Ishikawa (cell line): ENCODE data around the gene C6orf89.

Source experiments
- CEBPB ChIP-seq: IDR thresholded peaks from 2 replicates; pipeline ENCODE4 v1.6.1; 2012
- CREB1 ChIP-seq: IDR thresholded peaks from 2 replicates; pipeline ENCODE4 v1.6.1; 2012; ENCODE audit warnings: low read depth
- EGR1 ChIP-seq: IDR thresholded peaks from 2 replicates; pipeline ENCODE4 v1.6.1; 2012
- EP300 ChIP-seq: IDR thresholded peaks from 2 replicates; pipeline ENCODE4 v1.6.1; 2012; ENCODE audit warnings: borderline replicate concordance
- FOXM1 ChIP-seq: IDR thresholded peaks from 2 replicates; pipeline ENCODE4 v1.6.1; 2012; ENCODE audit warnings: low read depth, borderline replicate concordance
- MAX ChIP-seq: IDR thresholded peaks from 2 replicates; pipeline ENCODE4 v1.6.1; 2012
- NFIC ChIP-seq: IDR thresholded peaks from 2 replicates; pipeline ENCODE4 v1.6.1; 2012
- RAD21 ChIP-seq: IDR thresholded peaks from 2 replicates; pipeline ENCODE4 v1.6.1; 2012; ENCODE audit warnings: low read depth
- REST ChIP-seq: IDR thresholded peaks from 2 replicates; pipeline ENCODE4 v1.6.1; 2012; ENCODE audit warnings: low read depth, mild to moderate bottlenecking
- TAF1 ChIP-seq: IDR thresholded peaks from 2 replicates; pipeline ENCODE4 v1.6.1; 2012; ENCODE audit warnings: low read depth, mild to moderate bottlenecking
- TCF12 ChIP-seq: IDR thresholded peaks from 2 replicates; pipeline ENCODE4 v1.6.1; 2012; ENCODE audit warnings: low read depth
- TEAD4 ChIP-seq: IDR thresholded peaks from 2 replicates; pipeline ENCODE4 v1.6.1; 2012
- YY1 ChIP-seq: IDR thresholded peaks from 2 replicates; pipeline ENCODE4 v1.6.1; 2012; ENCODE audit warnings: low read depth
- ZBTB7A ChIP-seq: IDR thresholded peaks from 2 replicates; pipeline ENCODE4 v1.6.1; 2012; ENCODE audit warnings: low read depth
- TF ChIP-seq, protein P1 (sequence below): IDR thresholded peaks from 2 replicates; pipeline ENCODE4 v1.6.1; 2012

The C6orf89 gene

DNA sequence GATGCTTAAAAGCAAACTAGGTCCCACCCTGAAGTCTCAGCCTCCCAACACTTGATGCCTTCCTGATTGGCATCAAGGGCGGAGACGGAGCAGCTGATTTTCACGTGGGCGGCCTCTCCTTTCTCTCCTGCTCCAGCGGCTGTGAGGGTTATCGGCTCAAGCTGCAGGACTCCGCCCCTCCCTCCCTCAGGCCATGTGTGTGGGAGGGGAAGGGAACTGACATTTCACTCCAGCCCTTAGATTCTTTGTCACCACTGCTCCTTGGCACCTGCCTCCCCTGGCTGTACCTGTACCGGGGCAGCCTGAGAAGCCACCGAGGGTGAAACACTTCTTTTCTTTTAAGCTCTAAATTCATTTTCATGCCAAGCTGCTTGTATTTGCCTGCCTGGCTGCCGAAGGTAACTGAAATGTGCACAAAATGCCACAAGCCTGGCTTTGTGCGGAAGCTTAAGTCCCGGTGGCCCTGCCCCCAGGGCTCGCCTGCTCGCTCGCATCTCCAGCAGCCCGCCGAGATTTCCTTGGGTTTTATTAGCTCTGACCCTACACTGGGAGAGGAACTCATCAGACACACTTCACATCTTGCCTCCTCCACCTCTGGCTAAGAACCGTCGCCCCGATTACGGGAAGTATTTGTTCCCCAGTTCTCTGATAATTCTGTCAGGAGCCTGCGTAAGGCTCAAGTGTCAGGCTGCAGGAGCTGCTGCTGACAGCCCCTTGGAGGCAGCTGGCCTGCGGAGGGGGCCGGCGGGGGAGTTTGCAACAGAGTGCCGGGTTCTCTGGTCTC is 36.9 kb upstream of the C6orf89 start:
- TF ChIP-seq NFIC (no peak), EGR1 (peak; percentile 40; the same call in 1 of the 2 replicates), MAX (peak; percentile 41; the same call in 1 of the 2 replicates)

- TF ChIP-seq MAX (no peak), TCF12 (no peak), FOXM1 (no peak), EGR1 (no peak), CREB1 (no peak), CEBPB (no peak), TEAD4 (no peak)
These were observed 35.7 kb upstream of the C6orf89 start for GRCh38 chr6:36850021-36850420.

DNA sequence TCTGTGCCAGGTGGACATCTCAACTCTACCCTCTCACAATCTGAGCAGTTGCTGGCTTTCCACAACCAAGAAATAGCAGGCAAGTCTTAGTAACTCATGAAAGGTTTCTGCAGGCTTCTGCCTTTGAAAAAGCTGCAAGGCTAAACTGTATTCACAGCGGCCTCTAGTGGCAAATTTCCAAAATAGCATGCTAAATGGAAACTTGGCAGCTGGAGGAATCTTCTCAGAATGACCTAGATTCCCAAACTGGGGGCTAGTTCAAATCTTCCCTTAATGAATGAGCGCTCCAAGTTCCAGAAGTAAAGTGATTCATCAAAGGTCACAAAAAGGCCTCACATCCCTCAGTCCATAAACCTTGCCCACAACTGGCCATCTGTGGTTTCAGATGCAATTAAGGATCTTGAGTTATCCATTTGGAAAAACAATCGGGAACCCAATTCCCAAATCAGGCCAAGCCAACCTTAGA is 34.6 kb upstream of the C6orf89 start:
- TF ChIP-seq CEBPB, result no peak
- TF ChIP-seq TEAD4, result 0 out of 2 replicates have a peak, but pooled peaks have one; percentile 8
- peak; percentile 72 for TF ChIP-seq RAD21
- no peak for TF ChIP-seq EP300
- no peak for TF ChIP-seq MAX
- no peak for TF ChIP-seq CREB1
- TF ChIP-seq TAF1, result no peak
- TF ChIP-seq, protein P1, sequence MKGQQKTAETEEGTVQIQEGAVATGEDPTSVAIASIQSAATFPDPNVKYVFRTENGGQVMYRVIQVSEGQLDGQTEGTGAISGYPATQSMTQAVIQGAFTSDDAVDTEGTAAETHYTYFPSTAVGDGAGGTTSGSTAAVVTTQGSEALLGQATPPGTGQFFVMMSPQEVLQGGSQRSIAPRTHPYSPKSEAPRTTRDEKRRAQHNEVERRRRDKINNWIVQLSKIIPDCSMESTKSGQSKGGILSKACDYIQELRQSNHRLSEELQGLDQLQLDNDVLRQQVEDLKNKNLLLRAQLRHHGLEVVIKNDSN, result no peak
- no peak for TF ChIP-seq REST
- TF ChIP-seq EGR1, result no peak
- TF ChIP-seq NFIC, result no peak
- no peak for TF ChIP-seq ZBTB7A
- TF ChIP-seq TCF12, result no peak

DNA sequence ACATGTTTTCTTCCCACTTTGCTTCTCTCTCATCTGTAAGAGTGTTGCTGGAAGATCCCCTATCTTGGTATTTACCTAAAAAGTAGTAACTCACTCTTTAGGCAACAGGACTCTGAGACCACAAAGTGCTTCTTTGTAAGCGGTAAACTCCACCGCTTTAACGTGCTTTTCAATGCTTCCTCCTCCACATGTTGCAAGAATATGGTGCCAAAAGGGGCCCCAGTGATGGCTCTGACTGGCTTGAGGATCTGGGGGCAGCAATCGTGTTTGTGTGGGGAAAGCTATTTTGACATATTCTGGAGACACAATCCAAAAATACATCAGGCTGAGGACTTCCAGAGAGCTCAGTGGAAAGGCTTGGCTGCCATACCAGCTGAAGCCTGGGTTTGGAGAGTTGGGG is 34.1 kb upstream of the C6orf89 start:
- no peak for TF ChIP-seq FOXM1
- no peak for TF ChIP-seq ZBTB7A

- no peak for TF ChIP-seq EP300
- no peak for TF ChIP-seq NFIC
- no peak for TF ChIP-seq EGR1
- TF ChIP-seq, protein P1, result no peak
- no peak for TF ChIP-seq ZBTB7A
- TF ChIP-seq YY1, result no peak
- TF ChIP-seq TEAD4, result no peak
- no peak for TF ChIP-seq CEBPB
- no peak for TF ChIP-seq REST
- TF ChIP-seq CREB1, result no peak
- TF ChIP-seq TCF12, result no peak
- TF ChIP-seq RAD21, result no peak
- TF ChIP-seq TAF1, result no peak
These were observed 33.1 kb upstream of the C6orf89 start for GRCh38 chr6:36852481-36853147.

- TF ChIP-seq YY1 (no peak), ZBTB7A (no peak), RAD21 (no peak), CEBPB (peak; percentile 79), REST (no peak), EP300 (no peak), TCF12 (no peak), TEAD4 (peak; percentile 57), TAF1 (no peak), CREB1 (peak; percentile 55; the same call in 1 of the 2 replicates), EGR1 (no peak), FOXM1 (no peak), NFIC (no peak), MAX (0 out of 2 replicates have a peak, but pooled peaks have one; percentile 12)
- TF ChIP-seq, protein P1, result peak; percentile 94
These were observed 32.4 kb upstream of the C6orf89 start for GRCh38 chr6:36853325-36853724.
